ENCODE results near the gene FXYD7. TPM values are rescaled to one million over a fixed set of nuclear protein-coding genes. Genes with fewer than 3 reads are reported as not detected.

Gene FXYD7
- total and polyA plus RNA-seq, 9 of the 15 experiments (the other 6 are each of a cell fraction or from before 2014, with no cell fraction given), result 0.10 to 0.80 (median 0.31) TPM; not detected in 3

- 0 out of 2 replicates have a peak, but pooled peaks have one; percentile 13 for TF ChIP-seq MGA (IDR thresholded peaks at IDR 0.05)
Observed at GRCh38 chr19:35184884-35185283, 41.8 kb downstream of the FXYD7 start (continued).
